Fibroblast of the aortic adventitia (primary cell): ENCODE results near the gene TMEM248. TPM values are rescaled to one million over a fixed set of nuclear protein-coding genes. Genes with fewer than 3 reads are reported as not detected.

Source experiments
- DNase-seq: peaks from one replicate; pipeline ENCODE4 v3.0.0-alpha.2; 2010; ENCODE audit warnings: low read depth
- H3K4me3 ChIP-seq: 2 replicates; pipeline ENCODE4 v1.5.1; 2011; ENCODE audit warnings: low read depth, mild to moderate bottlenecking, control low read depth, low read length, moderate library complexity
- total RNA-seq: library from RNA; depleted of rRNA; stranded (reverse); fragments of >200 nt; gene quantifications from 2 replicates; pipeline ENCODE4 v1.2.3, GENCODE V29; 2012; ENCODE audit warnings: low replicate concordance
- TF ChIP-seq, protein P1 (sequence below): IDR thresholded peaks from 2 replicates; pipeline ENCODE4 v1.5.1; 2011; ENCODE audit warnings: mild to moderate bottlenecking, low read length, control low read depth, inconsistent platforms; ENCODE audit not compliant: insufficient read depth

Gene TMEM248
- total RNA-seq, 1 donor: 104 TPM

DNA sequence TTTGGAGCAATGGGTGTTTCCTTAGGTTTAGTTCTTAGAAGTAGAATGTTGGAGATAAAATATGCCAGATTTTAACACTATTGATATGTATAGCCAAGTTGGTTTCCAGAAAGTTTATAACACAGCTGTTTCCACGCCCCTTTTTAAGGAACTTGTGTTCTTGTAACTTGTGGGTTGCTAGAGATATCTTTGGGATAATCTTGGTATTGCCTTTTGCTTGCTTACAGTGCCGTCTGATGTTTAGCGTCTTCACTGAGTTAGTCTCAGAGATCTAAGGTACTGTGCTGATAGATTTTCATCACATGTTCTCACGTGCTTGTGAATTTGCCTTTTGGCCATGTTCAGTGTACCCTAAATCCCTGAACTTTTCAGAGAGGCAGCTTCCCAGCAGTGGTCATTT is 12.4 kb downstream of the TMEM248 start:
- TF ChIP-seq, protein P1, sequence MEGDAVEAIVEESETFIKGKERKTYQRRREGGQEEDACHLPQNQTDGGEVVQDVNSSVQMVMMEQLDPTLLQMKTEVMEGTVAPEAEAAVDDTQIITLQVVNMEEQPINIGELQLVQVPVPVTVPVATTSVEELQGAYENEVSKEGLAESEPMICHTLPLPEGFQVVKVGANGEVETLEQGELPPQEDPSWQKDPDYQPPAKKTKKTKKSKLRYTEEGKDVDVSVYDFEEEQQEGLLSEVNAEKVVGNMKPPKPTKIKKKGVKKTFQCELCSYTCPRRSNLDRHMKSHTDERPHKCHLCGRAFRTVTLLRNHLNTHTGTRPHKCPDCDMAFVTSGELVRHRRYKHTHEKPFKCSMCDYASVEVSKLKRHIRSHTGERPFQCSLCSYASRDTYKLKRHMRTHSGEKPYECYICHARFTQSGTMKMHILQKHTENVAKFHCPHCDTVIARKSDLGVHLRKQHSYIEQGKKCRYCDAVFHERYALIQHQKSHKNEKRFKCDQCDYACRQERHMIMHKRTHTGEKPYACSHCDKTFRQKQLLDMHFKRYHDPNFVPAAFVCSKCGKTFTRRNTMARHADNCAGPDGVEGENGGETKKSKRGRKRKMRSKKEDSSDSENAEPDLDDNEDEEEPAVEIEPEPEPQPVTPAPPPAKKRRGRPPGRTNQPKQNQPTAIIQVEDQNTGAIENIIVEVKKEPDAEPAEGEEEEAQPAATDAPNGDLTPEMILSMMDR: no peak
- H3K4me3 ChIP-seq: no peak overlapping the region
- DNase-seq: no peak

DNA sequence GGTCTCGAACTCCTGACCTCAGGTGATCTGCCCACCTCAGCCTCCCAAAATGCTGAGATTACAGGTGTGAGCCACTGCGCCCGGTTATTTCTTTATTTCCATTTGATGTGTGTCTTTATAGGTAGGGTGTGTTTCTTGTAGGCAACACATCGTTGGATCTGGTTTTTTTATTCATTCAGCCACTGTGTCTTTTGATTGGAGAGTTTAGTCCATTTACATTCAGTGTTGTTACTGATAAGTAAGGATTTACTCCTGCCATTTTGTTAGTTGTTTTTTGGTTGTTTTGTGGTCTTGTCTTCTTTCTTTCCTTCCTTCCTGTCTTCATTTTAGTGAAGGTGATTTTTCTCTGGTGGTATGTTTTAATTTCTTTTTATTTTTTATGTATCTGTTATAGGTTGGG is 16.9 kb downstream of the TMEM248 start:
- no peak for DNase-seq
- TF ChIP-seq, protein P1: no peak
- H3K4me3 ChIP-seq: no peak overlapping the region

DNA sequence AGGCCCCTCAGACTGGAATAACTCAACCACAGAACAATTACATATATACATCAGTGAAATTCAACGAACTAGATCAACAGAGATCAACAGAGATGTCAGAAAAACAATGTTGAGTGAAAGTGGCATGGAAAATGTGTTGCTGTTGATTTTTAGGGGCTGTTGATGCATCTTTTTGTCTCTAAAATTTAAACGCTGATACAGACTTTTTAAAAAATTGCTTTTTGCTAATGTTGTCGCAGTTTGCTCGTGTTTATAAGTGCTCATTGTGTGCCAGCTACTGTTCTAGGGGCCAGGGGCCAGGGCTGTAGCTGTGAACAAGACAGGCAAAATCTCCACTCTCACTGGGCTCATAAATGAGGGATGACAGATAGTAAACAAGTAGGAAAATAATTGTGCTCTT is 18.3 kb downstream of the TMEM248 start:
- DNase-seq: no peak
- no peak overlapping the region for H3K4me3 ChIP-seq
- TF ChIP-seq, protein P1: no peak

DNA sequence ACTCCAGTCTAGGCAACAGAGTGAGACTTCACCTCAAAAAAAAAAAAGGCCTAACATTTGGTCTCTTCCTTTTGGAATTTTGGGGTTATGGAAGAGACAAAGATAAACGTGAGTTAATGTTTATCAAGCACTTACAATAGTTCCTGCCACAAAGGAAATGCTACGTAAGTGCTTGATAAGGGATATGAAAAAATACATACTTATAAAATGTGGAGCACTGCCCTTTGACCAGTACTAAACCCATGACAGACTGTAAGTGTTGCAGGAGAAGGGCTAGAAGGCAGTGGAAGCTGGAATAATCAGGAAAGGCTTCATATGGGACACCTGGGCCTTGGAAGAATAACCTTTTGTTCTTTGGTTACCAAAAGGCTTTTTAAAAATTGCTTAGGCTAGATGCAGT is 25.5 kb downstream of the TMEM248 start:
- H3K4me3 ChIP-seq: no peak overlapping the region
- DNase-seq: no peak
- TF ChIP-seq, protein P1: no peak

DNA sequence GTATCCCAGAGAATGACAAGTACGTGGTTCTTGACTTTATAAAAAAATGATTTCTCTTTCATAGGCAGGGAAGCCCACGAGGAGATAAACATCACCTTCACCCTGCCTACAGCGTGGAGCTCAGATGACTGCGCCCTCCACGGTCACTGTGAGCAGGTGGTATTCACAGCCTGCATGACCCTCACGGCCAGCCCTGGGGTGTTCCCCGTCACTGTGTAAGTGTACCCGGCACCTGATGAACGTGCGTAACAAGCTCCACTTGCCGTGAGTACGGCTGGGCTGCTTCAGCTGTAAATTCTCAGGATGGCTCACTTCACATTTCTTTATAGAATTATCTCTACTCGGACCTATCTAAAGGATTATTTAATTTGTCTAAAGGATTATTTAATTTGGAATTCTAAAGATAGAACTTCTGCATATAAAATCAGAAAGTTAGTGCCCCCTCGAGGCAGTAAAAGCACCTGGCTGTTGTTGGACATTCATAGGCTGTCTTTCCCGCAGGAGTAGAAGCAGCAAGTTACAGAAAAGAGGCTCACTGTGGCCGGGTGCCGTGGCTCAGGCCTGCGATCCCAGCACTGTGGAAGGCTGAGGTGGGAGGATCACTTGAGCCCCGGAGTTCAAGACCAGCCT is 27.6 kb downstream of the TMEM248 start:
- TF ChIP-seq, protein P1: no peak
- no peak overlapping the region for H3K4me3 ChIP-seq
- no peak for DNase-seq

DNA sequence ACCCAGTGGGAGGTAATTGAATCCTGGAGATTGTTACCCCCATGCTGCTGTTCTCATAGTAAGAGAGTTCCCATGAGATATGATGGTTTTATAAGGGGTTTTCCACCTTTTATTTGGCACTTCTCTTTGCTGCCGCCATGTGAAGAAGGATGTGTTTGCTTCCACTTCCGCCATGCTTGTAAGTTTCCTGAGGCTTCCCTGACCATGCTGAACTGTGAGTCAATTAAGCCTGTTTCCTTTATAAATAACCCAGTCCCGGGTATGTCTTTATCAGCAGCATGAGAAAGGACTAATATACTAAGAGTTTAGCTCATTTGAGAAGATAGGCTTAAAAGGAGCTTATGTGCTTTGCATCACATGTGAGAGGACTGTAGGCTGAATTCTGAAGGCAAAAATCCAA is 29.3 kb downstream of the TMEM248 start:
- H3K4me3 ChIP-seq: no peak overlapping the region
- DNase-seq: no peak
- TF ChIP-seq, protein P1: no peak

DNA sequence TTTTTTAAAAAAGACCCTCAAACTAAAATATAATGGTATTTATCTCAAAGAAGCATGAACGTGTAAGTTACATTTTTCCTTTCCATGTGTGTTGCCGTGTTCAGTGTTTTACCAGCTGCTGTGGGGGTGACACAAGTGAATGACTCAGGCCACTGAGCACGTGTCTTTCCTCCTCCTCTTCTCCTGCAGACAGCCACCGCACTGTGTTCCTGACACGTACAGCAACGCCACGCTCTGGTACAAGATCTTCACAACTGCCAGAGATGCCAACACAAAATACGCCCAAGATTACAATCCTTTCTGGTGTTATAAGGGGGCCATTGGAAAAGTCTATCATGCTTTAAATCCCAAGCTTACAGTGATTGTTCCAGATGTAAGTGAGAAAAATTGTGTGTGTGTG is 29.7 kb downstream of the TMEM248 start:
- DNase-seq: no peak
- H3K4me3 ChIP-seq: no peak overlapping the region
- TF ChIP-seq, protein P1: no peak
